T-helper 1 cell treated with Interleukin-12 subunit alpha and Interleukin-12 subunit beta and Interleukin-4 antibody, amounts not matched to agents 30 ng/mL and 1 ng/mL, for 36 hours (primary cell): Measurements from ENCODE around the gene BICRA. TPM values are rescaled to one million over a fixed set of nuclear protein-coding genes. Genes with fewer than 3 reads are reported as not detected.
"Not testable (repeated sequence)": the region's sequence is repeated elsewhere in the genome, so short reads cannot be mapped to it uniquely, and the experiment has no call there.

ENCODE experiments used
- intact Hi-C: fragments of 100-400 bp; cut with micrococcal nuclease; formaldehyde crosslinking; loops from one replicate; pipeline ENCODE4 v1.15.1; 2024
- total RNA-seq: library from RNA; stranded (reverse); gene quantifications from 2 replicates; pipeline ENCODE4 v1.2.3, GENCODE V29; 2022

BICRA gene
- total RNA-seq, 1 donor from 2014 or later: 20.6 TPM

- intact Hi-C loops: no loop called here
Measured at GRCh38 chr19:47658431-47659348, 49.8 kb downstream of the BICRA start.

DNA sequence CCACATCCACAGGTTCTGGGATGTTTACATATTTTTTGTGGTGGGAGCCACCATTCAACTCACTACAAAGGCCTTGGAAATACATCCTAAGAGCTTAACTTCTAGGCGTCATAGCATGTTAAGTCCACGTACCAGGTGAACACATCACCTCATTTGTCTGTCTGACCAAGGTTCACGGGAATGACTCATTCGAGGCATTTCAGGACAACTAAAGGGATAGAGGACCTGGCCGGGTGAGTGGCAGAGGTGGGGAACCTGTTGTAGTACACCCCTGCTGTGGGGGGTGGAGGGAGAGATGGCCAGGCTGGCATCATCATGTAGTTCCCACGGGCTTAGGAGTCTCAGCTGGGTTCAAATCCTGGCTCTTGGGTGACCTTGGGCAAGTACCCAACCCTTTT lies 51.5 kb downstream of the BICRA start:
- intact Hi-C loops: no loop called here

DNA sequence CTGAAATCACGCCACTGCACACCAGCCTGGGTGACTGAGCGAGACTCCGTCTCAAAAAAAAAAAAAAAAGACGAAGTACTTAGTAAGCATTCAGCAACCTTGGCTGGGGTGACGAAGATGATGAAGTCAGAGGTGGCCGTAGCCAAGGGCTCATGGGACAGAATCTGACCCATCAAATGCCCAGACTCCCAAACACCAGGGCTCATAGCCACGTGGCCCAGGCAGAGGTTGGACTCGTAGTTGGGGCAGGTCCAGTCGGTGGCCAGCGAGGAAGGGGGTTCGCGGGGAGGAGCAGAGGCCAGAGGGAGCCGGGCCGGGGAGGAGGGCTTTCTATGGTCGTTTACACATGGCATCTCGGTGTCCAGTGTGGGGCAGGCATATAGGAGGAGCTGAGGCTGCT lies 52.2 kb downstream of the BICRA start:
- intact Hi-C loops: no loop called here

- intact Hi-C loops: no loop called here
Measured at GRCh38 chr19:47661611-47662010, 52.7 kb downstream of the BICRA start.

GRCh38 chr19:47663435-47663910 lies 54.5 kb downstream of the BICRA start:
- intact Hi-C loops: no loop called here

GRCh38 chr19:47663911-47664771 lies 55.2 kb downstream of the BICRA start:
- intact Hi-C loops: no loop called here

DNA sequence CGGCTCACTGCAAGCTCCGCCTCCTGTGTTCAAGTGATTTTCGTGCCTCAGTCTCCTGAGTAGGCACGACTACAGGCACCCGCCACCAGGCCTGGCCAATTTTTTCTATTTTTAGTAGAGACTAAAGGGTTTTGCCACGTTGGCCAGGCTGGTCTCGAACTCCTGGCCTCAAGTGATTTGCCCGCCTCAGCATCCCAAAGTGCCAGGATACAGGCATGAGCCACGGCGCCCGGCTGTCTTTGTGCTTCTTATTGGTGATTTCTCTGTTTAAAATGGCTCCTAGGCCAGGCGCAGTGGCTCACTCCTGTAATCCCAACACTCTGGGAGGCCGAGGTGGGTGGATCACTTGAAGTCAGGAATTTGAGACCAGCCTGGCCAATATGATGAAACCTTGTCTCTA lies 59.6 kb downstream of the BICRA start:
- intact Hi-C loops: not testable (repeated sequence)

- intact Hi-C loops: no loop called here
Measured at GRCh38 chr19:47670736-47671135, 61.8 kb downstream of the BICRA start.

DNA sequence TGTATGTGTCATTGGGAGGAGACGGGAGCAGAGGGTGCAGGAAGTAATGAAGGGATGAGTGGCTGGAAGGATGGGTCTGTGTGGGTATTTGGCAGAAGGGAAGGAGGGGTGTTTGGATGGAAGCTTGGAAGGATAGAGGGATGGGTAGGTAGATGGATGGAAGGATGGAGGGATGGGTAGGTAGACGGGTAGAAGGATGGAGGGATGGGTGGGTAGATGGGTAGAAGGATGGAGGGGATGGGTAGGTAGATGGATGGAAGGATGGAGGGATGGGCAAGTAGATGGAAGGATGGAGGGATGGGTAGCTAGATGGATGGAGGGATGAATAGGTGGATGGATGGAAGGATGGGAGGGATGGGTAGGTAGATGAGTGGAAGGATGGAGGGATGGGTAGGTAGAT lies 62.6 kb downstream of the BICRA start:
- intact Hi-C loops: no loop called here

DNA sequence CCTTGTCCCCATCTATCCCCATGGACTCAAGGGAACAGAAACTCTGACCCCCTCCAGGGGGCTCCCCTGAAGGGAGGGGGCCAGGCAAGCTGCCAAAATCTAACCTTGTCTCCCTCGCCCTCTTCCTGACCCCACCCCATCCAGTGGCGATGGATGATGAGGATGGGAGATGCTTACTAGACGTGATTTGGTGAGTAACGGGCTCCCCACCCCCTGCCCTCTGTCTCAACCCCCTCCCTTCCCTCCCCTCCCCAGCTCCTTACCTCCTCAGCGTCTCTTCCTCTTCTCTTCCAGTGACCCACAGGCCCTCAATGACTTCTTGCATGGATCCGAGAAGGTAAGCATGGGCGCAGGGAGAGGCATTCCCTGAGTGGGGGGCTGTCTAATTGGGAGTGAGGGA lies 64.5 kb downstream of the BICRA start:
- intact Hi-C loops: no loop called here

GRCh38 chr19:47674548-47674947 lies 65.6 kb downstream of the BICRA start:
- intact Hi-C loops: no loop called here

DNA sequence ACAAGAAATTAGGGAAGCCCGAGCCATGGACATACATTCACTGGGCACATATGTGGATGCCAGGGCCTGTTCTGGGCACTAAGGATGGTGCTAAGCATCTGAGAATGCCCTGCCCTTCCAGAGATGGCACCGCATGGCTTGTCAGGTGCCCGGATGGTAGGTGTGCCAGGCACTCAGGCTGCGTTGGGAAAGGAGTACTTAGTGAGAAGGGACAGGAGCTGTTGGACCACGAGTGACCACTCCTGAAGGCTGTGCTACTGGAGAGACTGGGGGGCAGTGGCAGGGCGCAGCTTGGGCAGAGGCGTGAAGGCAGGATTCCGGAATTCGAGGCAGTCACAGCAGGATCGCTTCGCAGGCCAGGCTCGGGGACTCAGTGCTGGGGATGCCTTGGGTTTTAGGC lies 66.3 kb downstream of the BICRA start:
- intact Hi-C loops: no loop called here

DNA sequence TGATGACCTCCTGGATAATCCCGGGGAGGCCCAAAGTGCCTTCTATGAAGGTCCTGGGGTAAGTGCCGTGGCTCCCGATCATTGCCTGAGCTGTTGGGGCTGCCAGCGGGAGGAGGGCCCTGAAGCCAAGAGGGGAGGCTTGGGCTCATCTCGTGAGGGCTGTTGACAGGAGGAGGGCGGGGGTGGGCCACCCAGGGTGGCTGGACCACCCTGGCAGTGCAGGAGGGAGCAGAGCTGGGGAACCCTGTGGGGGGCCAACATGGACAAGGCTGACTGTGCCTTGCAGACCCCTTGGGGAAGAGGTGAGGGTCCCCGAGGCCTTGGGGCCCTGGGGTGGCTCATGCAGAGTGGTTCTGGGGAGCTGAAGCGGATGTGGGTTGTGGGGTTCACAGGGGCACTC lies 66.9 kb downstream of the BICRA start:
- intact Hi-C loops: no loop called here

DNA sequence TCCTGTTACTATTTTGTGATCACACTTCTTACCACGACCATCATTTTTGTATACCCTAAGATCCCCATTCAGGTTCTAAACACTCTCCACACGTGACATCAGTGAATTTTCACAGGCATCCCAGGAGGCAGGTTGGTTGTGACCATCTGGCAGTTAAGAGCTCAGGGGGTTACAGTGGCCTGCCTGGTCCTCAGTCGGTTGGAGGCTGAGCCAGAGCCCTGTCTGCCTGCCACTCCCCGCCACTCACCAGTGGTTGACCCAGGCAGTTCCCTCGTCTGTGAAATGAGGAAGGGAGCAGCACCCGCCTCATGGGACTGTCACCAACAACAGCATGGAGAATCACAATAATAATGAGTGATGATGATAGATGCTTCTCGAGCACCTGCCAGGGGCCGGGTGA lies 67.9 kb downstream of the BICRA start:
- intact Hi-C loops: no loop called here

GRCh38 chr19:47679251-47679900 lies 70.4 kb downstream of the BICRA start:
- intact Hi-C loops: no loop called here

DNA sequence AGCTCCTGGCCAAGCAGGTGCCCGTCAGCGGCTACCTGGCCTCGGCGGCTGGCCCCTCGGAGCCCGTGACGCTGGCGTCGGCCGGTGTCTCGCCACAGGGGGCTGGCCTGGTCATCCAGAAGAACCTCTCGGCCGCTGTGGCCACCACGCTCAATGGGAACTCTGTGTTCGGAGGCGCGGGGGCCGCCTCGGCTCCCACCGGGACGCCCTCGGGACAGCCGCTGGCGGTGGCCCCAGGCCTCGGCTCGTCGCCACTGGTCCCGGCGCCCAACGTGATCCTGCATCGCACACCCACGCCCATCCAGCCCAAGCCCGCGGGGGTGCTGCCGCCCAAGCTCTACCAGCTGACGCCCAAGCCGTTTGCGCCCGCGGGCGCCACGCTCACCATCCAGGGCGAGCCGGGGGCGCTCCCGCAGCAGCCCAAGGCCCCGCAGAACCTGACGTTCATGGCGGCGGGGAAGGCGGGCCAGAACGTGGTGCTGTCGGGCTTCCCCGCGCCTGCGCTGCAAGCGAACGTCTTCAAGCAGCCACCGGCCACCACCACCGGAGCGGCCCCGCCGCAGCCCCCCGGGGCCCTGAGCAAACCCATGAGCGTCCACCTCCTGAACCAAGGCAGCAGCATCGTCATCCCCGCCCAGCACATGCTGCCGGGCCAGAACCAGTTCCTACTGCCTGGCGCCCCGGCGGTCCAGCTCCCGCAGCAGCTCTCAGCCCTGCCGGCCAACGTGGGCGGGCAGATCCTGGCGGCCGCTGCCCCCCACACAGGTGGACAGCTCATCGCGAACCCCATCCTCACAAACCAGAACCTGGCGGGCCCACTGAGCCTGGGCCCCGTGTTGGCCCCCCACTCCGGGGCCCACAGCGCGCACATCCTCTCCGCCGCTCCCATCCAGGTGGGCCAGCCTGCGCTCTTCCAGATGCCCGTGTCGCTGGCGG lies 71.3 kb downstream of the BICRA start:
- intact Hi-C loops: no loop called here

DNA sequence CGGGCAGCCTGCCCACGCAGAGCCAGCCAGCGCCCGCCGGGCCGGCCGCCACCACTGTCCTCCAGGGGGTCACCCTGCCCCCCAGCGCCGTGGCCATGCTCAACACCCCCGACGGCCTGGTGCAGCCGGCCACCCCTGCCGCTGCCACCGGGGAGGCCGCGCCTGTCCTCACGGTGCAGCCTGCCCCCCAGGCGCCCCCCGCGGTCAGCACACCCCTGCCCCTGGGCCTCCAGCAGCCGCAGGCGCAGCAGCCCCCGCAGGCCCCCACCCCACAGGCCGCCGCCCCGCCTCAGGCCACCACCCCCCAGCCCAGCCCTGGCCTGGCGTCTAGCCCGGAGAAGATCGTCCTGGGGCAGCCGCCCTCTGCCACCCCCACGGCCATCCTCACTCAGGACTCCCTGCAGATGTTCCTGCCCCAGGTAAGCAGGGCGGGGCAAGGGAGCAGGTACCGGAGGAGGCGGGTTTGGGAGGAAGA lies 72.0 kb downstream of the BICRA start:
- intact Hi-C loops: no loop called here

DNA sequence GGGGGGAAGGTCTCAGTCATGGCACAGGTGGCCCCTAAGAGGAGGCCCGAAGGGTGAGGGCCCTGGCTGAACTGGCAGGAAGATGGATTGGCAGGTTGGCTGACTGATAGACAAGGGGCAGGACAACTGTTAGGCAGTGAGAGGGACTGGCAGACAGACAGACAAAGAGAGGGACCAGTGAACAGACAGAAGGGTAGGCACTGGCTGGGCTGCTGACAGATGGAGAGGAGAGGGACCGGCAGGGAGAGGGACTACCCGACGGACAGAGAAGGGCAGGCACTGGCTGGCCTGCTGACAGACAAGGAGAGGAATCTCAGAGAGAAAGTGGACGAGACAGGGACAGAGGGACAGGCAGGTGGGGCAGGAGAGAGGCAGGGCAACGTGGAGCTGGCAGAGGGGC lies 72.5 kb downstream of the BICRA start:
- intact Hi-C loops: no loop called here

- intact Hi-C loops: no loop called here
Measured at GRCh38 chr19:47681936-47682335, 73.0 kb downstream of the BICRA start.

GRCh38 chr19:47682939-47683338 lies 74.0 kb downstream of the BICRA start:
- intact Hi-C loops: no loop called here
